Activated B cell treated with CpG ODN at 0.5 μM for 24 hours (primary cell): Measurements from ENCODE around the gene ANXA2. TPM values are rescaled to one million over a fixed set of nuclear protein-coding genes. Genes with fewer than 3 reads are reported as not detected.

Source experiments
- ATAC-seq: fragments of 200-7000 bp; cut with Tn5 transposase; one replicate; pipeline ENCODE4 v1.10.0; 2021; ENCODE audit warnings: low read depth, mild to moderate bottlenecking, moderate library complexity
- CTCF ChIA-PET: fragments of 350-600 bp; sonication (Branson Sonifier 250); formaldehyde crosslinking; loops from one replicate; lab custom pipeline; 2021; ENCODE audit warnings: antibody characterized with exemption; lab: Charles Lee
- POLR2A ChIA-PET: fragments of 350-600 bp; sonication (Branson Sonifier 250); formaldehyde crosslinking; loops from one replicate; lab custom pipeline; 2021; ENCODE audit warnings: antibody characterized with exemption; lab: Charles Lee
- DNase-seq: peaks from one replicate; pipeline ENCODE4 v3.0.0; 2022
- H3K27ac Mint-ChIP-seq: one replicate; pipeline ENCODE4 v1.8.0; 2020; ENCODE audit warnings: mixed read lengths
- H3K27me3 Mint-ChIP-seq: one replicate; pipeline ENCODE4 v1.8.0; 2021; ENCODE audit warnings: mixed read lengths
- H3K36me3 Mint-ChIP-seq: one replicate; pipeline ENCODE4 v1.8.0; 2021; ENCODE audit warnings: low read depth, mixed read lengths
- H3K4me1 Mint-ChIP-seq: one replicate; pipeline ENCODE4 v1.8.0; 2021; ENCODE audit warnings: mixed read lengths
- H3K4me3 Mint-ChIP-seq: one replicate; pipeline ENCODE4 v1.8.0; 2020; ENCODE audit warnings: mild to moderate bottlenecking, mixed read lengths
- H3K9me3 Mint-ChIP-seq: one replicate; pipeline ENCODE4 v1.8.0; 2020; ENCODE audit warnings: mixed read lengths
- CTCF ChIP-seq: fragments of 200-600 bp; IDR thresholded peaks from one replicate; pipeline ENCODE4 v1.8.0; 2022; ENCODE audit warnings: antibody characterized with exemption, mild to moderate bottlenecking
- intact Hi-C: fragments of 100-400 bp; cut with micrococcal nuclease; formaldehyde crosslinking; loops from one replicate; pipeline ENCODE4 v1.15.1; 2024
- total RNA-seq: library from RNA; stranded (reverse); gene quantifications from 2 replicates; pipeline ENCODE4 v1.2.3, GENCODE V29; 2022

The ANXA2 gene
- total RNA-seq, 1 donor from 2014 or later: 218 TPM

- ATAC-seq (no peak), DNase-seq (no peak)
- CTCF ChIA-PET: interaction anchor here (1.0 to 1.2 kb wide), 2 partner anchors 9 to 168 kb away, joined by 3 read pairs; no protein-coding TSS in a partner anchor
- Mint-ChIP-seq H3K27me3 (no peaks in the 10 kb centered on the region), H3K36me3 (peaks cover 92% of the 10 kb centered on the region), H3K4me1 (no peaks in the 10 kb centered on the region), H3K27ac (no peak overlapping the region), H3K9me3 (no peaks in the 10 kb centered on the region), H3K4me3 (no peak overlapping the region)
- no peak for TF ChIP-seq CTCF
- POLR2A ChIA-PET: no interaction called here
- intact Hi-C loops: loop anchor here (10.0 kb wide), 1 partner anchor 1482 kb away; no protein-coding TSS in a partner anchor
Observed at GRCh38 chr15:60352525-60352924, 45.3 kb downstream of the ANXA2 start.

GRCh38 chr15:60351066-60351465 is 46.7 kb downstream of the ANXA2 start:
- DNase-seq (no peak), ATAC-seq (no peak)
- no peaks in the 10 kb centered on the region for H3K4me1 Mint-ChIP-seq
- ChIA-PET POLR2A (no interaction called here), CTCF (interaction anchor here (0.9 kb wide), 1 partner anchor 170 kb away, joined by 3 read pairs; no protein-coding TSS in a partner anchor)
- H3K4me3 Mint-ChIP-seq: no peak overlapping the region
- peaks cover 94% of the 10 kb centered on the region for H3K36me3 Mint-ChIP-seq
- no peaks in the 10 kb centered on the region for H3K9me3 Mint-ChIP-seq
- H3K27ac Mint-ChIP-seq: no peak overlapping the region
- intact Hi-C loops: loop anchor here (10.0 kb wide), 1 partner anchor 1484 kb away; no protein-coding TSS in a partner anchor
- H3K27me3 Mint-ChIP-seq: no peaks in the 10 kb centered on the region
- no peak for TF ChIP-seq CTCF

GRCh38 chr15:60350108-60350507 is 47.7 kb downstream of the ANXA2 start:
- H3K36me3 Mint-ChIP-seq: peaks cover 92% of the 10 kb centered on the region
- CTCF ChIA-PET: no interaction called here
- POLR2A ChIA-PET: no interaction called here
- no peak for TF ChIP-seq CTCF
- H3K27me3 Mint-ChIP-seq: no peaks in the 10 kb centered on the region
- ATAC-seq (no peak), DNase-seq (no peak)
- no peak overlapping the region for H3K27ac Mint-ChIP-seq
- H3K4me3 Mint-ChIP-seq: no peak overlapping the region
- intact Hi-C loops: loop anchor here (10.0 kb wide), 1 partner anchor 1485 kb away; no protein-coding TSS in a partner anchor
- H3K4me1 Mint-ChIP-seq: no peaks in the 10 kb centered on the region
- H3K9me3 Mint-ChIP-seq: no peaks in the 10 kb centered on the region

GRCh38 chr15:60349589-60349988 is 48.2 kb downstream of the ANXA2 start:
- Mint-ChIP-seq H3K36me3 (peaks cover 91% of the 10 kb centered on the region), H3K27ac (no peak overlapping the region), H3K4me3 (no peak overlapping the region), H3K4me1 (no peaks in the 10 kb centered on the region), H3K9me3 (no peaks in the 10 kb centered on the region), H3K27me3 (no peaks in the 10 kb centered on the region)
- ChIA-PET POLR2A (no interaction called here), CTCF (no interaction called here)
- ATAC-seq (no peak), DNase-seq (no peak)
- intact Hi-C loops: no loop called here
- TF ChIP-seq CTCF: no peak

- H3K27me3 Mint-ChIP-seq: no peaks in the 10 kb centered on the region
- POLR2A ChIA-PET: no interaction called here
- intact Hi-C loops: no loop called here
- CTCF ChIA-PET: no interaction called here
- H3K4me3 Mint-ChIP-seq: no peak overlapping the region
- ATAC-seq (no peak), DNase-seq (no peak)
- no peaks in the 10 kb centered on the region for H3K9me3 Mint-ChIP-seq
- no peaks in the 10 kb centered on the region for H3K4me1 Mint-ChIP-seq
- no peak overlapping the region for H3K27ac Mint-ChIP-seq
- TF ChIP-seq CTCF: no peak
- H3K36me3 Mint-ChIP-seq: peaks cover 75% of the 10 kb centered on the region
Observed at GRCh38 chr15:60347480-60348049, 50.2 kb downstream of the ANXA2 start.
